GM21381 (cell line): Measurements from ENCODE around the gene BLID.

Source experiments
- ATAC-seq: cut with Tn5 transposase; IDR thresholded peaks from one replicate; pipeline ENCODE4 v1.9.1; 2021; ENCODE audit warnings: mild to moderate bottlenecking, moderate library complexity; ENCODE audit not compliant: unreplicated experiment

BLID gene

DNA sequence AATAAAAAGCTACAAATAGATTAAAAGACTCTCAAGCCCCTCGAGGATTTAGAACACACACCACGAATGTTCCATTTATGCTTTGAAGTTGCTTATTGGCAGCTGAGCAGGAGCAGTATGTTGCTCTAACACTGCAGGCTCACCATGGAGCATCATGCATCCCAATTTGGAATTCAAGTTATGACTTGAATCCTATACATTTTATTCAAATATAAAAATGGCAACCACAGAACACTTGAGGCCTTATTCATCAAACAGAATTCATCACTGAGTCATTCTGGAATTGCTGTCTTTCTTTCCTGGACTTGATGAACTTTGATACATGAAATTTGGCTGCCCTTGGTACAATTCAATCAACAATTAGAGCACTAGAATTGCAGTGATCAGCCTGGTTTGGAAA, 24.5 kb upstream of the BLID start:
- no peak for ATAC-seq

DNA sequence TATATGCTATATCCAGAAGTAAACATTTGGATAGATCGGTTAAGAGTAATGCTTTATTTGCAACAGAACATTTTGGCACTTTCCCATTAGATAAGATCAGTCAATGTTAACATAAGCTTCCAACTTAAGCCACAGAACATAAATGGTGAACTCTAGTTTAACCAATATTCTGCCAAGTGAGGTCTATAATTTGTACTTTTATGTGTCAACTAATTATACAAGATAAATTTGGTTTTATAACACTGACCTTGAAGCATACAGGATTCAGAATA, 23.5 kb upstream of the BLID start:
- no peak for ATAC-seq

- ATAC-seq = no peak
Measured at GRCh38 chr11:122138744-122139594, 23.0 kb upstream of the BLID start.

DNA sequence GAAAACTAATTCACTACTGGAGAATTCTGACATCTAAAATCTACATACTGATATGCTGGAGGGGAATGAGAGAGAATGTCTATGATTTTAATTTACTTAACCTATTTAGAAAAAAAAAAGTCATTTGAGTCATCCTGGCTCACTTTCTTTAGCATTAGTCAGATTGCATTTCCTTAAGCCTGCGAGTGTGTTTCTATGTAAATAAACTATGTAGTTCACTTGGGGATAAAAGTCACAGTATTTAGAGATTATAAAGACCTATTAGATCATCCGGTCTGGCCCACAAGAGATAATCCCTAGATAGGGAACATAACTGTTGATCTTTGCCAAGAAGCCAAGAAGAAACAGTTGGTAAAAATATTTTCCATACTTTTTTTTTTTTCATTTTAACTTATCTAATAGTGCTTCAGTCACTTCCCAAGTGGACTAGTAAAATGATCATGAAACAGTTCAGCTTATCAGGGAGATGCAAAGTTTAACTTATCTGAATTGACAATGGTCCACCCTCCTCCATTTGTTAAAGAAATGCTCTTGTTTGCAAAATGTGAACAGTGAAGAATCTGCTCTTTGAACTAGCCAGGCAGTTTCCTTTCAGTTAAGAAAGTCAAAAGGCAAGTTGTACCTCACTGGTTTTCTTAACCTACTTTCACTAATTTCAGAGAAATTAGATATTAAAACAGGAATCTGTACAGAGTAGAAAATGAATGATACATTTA, 21.2 kb upstream of the BLID start:
- ATAC-seq = no peak

DNA sequence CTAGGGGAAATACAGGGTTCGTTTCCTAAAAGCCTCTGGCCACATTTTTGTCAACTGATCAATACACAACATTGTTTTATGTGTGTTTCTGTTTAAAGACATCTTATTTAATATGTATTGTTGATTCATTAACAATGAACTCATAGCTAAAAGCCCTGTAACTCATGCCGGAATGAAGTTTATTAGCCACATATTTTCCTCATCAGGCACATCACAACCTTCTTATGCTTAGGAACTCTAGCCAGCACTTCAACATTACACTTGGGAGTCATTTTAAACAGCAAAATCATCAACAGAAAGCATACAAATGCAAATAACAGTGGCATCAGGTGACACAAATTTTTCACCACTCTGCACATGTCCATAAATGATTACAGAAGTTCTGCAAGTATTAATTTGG, 15.1 kb upstream of the BLID start:
- ATAC-seq = no peak

DNA sequence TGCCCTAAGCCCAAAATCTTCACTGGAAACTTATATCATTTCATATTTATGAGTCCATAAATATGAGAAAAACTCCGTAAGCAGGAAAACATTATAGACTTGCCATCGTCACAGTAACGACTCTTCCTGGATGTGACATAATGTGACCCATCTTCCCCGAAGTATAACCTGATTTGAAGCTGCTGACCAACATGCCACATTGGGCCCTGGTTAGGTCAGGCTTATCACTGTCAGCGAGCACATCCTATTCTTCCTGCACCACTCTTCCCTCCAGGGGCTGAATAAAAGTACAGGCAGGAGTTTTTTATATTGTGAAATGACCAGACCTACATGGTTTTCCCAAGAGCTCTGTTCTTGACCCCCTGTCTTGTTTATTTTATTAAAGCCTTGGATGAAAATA, 12.1 kb upstream of the BLID start:
- ATAC-seq = no peak

GRCh38 chr11:122127020-122127419, 11.0 kb upstream of the BLID start:
- ATAC-seq = no peak

- no peak for ATAC-seq
Measured at GRCh38 chr11:122126024-122126688, 10.1 kb upstream of the BLID start.

DNA sequence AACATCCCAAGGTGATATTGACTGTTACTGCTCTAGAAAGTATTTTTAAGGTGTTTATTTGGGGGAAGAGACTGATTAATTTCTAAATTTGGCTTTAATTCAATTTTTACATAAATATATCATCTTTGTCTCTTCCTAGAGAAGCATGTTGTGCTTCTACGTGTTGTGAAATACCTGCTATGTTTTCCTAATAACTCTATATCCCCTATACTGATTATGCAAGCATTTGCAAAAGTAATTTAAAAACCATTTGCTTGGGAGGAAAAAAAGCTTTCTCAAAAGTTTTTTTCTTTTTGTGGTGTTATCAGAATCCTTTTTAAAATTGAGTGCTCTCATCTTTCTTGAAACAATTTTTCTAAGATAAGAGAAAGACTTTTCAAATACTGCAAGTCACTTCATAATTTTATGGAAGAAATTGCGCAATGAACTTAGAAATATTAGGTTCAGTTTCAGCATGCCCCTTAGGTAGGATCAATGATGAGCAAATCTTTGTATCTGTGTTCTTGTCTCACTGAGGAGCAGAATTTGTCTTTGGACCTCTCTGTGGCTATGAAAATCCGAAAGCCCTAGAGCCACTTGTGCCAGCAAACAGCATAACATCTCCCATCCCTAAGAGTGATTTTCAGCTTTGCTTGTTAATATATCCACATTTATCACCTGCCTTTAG, 7.4 kb upstream of the BLID start:
- no peak for ATAC-seq

DNA sequence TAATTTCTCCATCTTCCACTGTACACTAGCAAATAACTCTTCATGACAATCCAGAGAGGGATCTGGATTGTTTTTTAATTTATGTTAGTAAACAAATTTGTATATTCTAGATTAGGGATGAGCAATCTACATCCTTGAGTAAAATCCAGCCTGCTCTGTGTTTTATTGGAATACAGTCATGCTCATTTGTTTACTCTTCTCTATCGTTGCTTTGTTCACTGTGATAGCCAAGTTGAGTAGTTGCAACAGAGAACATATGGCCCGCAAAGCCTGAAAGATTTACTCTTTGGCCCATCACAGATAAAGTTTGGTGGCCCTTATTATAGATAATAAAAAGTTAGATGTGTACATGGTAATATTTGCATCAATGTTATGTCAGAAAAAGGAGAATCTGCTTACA, 6.2 kb upstream of the BLID start:
- ATAC-seq = no peak

DNA sequence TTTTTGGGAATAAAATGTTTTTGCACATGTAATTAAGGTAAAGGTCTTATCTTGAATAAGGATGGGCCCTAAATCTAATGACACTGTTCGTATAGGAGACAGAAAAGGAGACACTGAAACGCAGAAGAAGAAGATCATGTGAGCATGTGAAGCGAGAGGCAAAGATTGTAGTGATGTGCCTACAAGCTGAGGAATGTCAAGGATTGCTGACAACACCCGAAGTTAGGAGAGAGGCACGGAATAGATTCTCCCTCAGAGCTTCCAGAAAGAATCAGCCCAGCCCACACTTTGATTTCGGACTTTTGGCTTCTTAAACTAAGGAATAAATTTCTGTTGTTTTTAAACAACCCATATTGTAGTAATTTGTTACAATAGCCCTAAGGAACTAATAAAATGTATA, 4.1 kb upstream of the BLID start:
- ATAC-seq = no peak

DNA sequence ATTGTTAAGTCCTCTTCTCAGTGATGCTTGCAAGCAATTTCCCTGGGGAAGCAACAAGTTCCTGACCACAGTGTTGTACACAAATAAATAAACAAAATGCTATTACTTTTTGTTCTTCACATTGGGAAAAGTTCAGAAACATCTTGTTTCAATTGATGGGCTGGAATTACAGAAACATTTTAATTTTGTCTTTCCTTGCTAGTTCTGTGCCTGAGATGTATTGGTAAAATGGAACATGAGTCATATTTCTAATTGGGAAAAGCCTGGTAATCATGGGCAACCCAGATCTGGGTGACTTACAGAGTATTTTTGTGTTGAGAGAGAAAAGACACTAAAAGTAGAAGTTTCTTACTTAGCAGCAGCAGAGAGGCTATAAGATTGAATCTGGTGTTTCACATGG, 576 bp upstream of the BLID start:
- ATAC-seq = no peak

- no peak for ATAC-seq
Measured at GRCh38 chr11:122114976-122115375, 1.0 kb downstream of the BLID start.

- no peak for ATAC-seq
Measured at GRCh38 chr11:122113836-122114825, 1.9 kb downstream of the BLID start.

DNA sequence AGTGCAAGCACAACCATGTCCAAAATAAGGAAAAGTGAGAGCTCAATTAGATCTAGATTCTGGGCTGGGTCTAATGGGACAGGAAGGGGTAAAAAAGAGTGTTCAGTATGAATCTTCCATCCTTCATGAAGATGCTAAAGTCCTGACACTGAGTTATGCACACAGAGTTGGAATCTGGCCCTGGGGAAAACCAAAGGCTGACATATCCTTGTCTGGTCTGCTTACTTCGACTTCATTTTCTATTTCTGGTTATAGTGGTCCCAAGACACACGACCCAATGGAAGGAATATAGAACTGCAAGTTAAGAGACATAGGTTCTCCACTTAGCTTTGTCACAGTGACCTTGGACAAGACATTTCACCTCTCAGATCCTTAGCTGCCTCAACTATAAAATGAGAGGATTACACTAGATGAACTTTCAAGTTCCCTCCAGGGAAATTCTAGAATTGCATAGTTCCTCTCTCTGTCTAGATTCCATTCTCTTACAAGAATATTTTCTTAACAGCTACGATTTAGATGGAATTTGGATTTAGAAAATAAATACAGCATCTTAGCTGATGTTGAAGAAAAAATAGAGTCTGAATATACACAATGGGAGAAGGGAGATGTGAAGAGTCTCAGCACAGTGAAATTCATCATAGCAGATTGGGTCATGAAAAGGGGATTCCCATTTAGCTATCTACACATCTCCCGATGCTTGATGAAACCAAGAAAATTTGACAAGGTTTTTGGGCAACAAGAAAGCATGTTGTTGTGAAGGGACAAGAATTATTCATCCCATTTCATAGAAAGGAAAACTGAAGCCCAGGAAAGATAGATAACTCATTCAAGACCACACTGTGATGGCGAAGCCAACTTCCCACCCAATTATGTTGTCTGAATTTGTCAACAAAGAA, 3.3 kb downstream of the BLID start:
- no peak for ATAC-seq

GRCh38 chr11:122109932-122110331, 6.1 kb downstream of the BLID start:
- no peak for ATAC-seq

- no peak for ATAC-seq
Measured at GRCh38 chr11:122108828-122109227, 7.2 kb downstream of the BLID start.

DNA sequence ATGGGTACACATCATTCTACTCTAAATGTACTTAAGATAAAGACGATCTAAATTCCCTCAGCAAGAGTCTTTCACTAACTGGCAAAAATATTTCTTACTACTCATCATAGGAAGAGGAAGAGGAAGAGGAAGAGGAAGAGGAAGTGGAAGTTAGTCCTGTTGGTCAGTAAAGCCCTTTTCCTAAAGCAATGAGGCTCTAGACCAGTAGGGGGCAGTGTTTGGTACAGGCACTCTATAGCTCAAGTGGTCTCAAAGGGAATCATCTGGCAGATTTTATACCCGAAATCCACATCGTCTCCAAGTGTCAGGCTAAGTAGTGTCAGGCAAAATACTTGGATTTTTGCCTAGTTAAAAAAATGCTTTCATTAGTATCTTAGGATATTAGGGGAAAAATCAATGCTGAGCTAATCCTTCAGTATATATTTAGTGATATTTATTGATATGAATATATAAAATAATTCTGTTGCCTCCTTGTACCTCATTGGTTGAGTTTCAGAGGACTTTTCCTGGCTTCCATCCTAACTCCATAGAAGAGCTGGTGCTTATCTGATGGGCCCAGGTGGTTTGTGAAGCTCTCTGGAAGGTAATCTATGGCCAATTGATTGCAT, 7.7 kb downstream of the BLID start:
- no peak for ATAC-seq

- ATAC-seq = no peak
Measured at GRCh38 chr11:122107566-122107965, 8.4 kb downstream of the BLID start.
